ENCODE measurements around the gene ZACN.

- TF ChIP-seq CTCF (IDR thresholded peaks at IDR 0.05), result no peak
- no peak for TF ChIP-seq POLR2A (IDR thresholded peaks at IDR 0.05)
These were observed 9.3 kb downstream of the ZACN start for GRCh38 chr17:76088041-76088867.
